SK-N-MC (cell line): ENCODE results near the gene CDKAL1.

Experiments used
- EZH2 ChIP-seq: fragments of 200-600 bp; sonication (generic); IDR thresholded peaks from one replicate; pipeline ENCODE4 v1.6.1; 2017; ENCODE audit warnings: antibody characterized with exemption
- FOXP2 ChIP-seq: optimal IDR thresholded peaks from 2 replicates; pipeline ENCODE3; 2011; ENCODE audit warnings: mild to moderate bottlenecking, moderate library complexity; ENCODE audit not compliant: insufficient read depth; ENCODE audit errors: extremely low read length, control extremely low read depth
- POLR2AphosphoS5 ChIP-seq: IDR thresholded peaks from 2 replicates; pipeline ENCODE4 v1.6.1; 2012; ENCODE audit warnings: mild to moderate bottlenecking, low read depth, low read length, borderline replicate concordance

DNA sequence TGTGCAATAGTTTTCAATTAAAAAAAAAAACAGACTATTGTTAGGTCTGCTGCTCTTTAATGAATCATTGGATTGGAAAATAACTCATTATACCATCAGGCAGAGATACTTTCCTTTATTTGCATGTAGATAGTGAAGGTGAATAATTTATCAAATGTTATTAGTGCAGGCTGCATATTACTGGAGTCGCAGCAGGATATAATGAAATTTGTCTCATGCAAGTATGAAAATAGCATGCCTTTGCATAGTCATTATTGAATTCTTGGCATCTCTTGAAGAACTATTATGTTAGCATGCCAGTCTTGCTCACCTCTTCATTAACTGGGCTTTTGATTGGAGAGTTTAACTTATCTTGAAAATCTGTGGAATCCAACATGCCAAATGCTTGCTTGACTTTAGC is 241.7 kb downstream of the CDKAL1 start:
- TF ChIP-seq POLR2AphosphoS5 (no peak), EZH2 (no peak), FOXP2 (no peak)
